HG02885 (cell line): ENCODE measurements around the gene NRG4.
"Not testable (repeated sequence)": the region's sequence is repeated elsewhere in the genome, so short reads cannot be mapped to it uniquely, and the experiment has no call there.

Source experiments
- ATAC-seq: cut with Tn5 transposase; IDR thresholded peaks from one replicate; pipeline ENCODE4 v1.9.1; 2021; ENCODE audit warnings: mild to moderate bottlenecking; ENCODE audit not compliant: unreplicated experiment, poor library complexity

The NRG4 gene

GRCh38 chr15:75928680-75929608, 83.3 kb downstream of the NRG4 start:
- no peak for ATAC-seq

DNA sequence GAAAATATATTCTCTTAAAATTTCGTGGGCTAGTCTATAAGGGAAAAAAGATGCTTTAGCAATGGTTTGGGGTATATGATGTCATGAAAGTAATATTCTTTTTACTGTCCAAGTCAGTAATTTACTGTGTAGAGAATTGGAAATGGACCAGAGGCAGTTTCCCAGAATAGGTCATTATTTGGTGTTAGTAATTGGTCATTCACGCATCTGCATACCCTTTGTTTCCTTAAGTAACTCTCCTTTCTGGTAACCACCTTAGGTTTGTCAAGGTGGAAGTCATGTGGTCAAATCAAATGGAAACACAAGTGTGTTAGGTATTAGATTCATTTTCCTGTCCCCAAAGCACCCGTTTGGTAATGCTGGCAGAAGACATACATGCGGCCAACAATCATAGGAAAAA, 84.6 kb downstream of the NRG4 start:
- no peak for ATAC-seq

DNA sequence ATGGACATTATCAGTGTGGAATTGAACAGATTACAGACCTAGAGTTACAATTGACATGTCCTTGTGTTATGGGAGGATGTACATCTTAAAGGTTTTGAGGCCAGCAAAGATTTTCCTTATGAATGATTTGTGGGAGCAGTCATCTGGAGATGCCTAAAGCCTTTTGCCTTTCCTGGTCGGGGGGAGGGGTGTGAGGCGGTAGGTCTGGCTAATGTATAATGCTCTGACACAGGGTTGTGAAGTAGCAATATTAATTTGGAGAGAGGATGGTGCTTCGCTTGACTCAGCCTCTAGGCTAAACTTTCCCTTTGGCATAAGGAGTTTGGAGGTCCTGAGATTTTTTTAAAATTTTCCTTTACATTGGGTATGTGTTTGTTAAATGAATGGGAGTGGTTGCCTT, 85.3 kb downstream of the NRG4 start:
- no peak for ATAC-seq

- ATAC-seq, result no peak
These were observed 86.8 kb downstream of the NRG4 start for GRCh38 chr15:75925440-75925839.

DNA sequence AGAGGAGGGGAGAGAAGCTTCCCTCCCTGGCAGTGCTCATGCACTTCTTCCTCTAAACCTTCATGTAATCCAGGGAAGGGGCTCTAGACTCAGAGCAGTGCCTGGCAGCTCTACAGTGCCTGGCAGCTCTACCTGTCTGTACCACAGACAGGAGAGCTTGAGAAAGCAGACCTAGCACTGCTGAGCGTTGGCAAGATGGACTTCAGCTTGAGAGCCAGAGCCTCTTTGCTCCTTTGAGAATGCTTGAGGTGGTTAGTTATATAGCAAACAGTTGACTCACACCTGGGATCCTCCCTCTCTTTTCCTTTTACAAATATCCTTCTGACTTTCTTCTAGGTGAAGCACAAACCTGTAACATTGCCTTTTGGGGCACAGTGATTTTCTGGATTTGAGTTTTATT, 87.6 kb downstream of the NRG4 start:
- ATAC-seq, result no peak

DNA sequence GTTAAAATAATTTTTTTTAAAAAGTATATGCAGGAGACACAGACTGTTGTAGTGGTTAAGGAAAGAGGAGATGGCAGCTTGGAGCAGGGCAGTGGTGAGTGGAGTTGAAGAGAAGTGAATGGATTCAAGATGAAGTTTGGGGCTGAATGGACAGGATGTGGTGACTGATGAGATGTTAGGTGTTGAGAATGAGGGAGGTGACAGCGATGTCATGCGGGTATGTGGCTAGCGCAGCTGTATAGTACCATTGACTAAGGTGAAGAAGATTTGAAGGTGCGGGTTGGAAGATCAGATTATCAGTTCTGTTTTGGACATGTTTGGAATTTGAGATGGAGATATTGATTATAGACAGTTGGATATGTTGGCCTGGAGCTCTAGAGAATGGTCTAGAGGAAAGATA, 88.5 kb downstream of the NRG4 start:
- no peak for ATAC-seq

DNA sequence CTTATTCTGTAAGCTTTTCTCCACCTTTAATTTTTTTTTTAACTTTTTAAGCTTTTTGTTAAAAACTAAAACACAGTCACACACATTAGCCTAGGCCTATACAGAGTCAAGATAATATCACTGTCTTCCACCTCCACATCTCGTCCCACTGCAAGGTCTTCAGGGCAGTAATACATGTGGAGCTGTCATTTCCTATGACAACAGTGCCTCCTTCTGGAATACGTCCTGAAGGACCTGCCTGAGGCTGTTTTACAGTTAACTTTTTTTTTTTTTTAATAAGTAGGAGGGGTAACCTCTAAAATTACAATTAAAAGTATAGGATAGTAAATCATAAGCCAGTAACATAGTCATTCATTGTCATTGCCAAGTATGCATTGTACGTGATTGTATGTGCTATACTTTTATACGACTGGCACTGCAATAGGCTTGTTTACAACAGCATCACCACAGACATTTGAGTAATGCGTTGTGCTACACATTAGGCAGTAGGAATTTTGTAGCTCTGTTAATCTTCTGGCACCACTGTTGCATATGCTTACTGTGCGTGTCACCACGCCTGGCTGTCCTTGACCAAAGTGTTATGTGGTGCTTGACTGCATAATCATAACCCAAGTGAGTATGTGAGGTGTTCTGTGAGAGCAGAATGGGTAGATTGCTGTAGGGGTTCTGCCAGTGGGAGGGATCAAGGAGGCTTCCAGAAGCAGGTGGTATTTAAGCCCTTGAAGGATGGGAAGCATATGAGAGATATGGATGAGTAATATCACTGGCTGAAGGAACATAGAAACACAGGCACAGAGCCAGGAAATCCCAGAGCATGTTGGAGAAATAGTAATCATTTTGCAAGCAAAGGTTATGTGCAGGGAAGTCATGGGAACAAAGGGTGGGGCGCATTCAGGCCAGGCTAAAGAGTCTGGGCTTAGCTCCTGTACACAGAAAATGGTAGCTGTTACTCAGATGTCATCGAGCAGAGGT, 90.2 kb downstream of the NRG4 start:
- ATAC-seq, result no peak

DNA sequence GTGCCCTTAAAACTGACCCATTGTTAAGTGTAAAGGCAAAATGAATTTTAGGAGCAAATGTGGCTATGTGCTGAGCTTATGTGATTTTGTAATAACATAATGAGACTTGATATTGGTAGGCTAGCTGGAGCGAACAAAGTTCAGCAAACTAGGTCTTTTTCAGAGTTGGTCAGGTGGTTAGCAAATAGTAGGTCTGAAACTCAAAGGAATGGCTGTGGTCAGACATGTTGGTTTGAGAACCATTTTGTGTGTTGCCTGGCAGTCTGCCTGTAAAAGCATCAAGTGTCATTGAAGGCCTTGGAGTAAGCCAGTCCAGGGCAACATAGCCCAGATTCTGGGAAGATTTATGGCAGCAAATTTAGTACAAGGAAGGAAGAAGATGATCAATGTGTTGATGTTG, 92.1 kb downstream of the NRG4 start:
- no peak for ATAC-seq

DNA sequence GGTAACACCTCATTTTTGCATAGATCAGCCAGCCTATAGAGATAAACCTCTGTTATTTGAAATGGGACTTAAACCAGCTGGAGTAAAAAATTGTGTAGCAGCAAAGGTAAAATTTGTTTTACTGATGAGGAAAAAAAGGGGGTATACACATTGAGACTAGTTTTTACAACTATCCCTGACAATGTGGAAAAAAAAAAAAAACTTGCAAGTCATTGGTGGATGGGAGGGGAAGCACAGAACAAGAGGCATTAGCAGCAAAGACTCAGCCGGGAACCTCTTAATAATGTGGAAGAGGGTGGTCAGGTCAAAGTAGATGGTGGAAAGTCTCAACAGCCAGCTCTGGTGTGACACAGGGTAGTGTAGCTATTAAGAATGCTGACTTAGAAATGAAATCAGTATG, 94.1 kb downstream of the NRG4 start:
- no peak for ATAC-seq

- no peak for ATAC-seq
These were observed 95.2 kb downstream of the NRG4 start for GRCh38 chr15:75916978-75917377.

DNA sequence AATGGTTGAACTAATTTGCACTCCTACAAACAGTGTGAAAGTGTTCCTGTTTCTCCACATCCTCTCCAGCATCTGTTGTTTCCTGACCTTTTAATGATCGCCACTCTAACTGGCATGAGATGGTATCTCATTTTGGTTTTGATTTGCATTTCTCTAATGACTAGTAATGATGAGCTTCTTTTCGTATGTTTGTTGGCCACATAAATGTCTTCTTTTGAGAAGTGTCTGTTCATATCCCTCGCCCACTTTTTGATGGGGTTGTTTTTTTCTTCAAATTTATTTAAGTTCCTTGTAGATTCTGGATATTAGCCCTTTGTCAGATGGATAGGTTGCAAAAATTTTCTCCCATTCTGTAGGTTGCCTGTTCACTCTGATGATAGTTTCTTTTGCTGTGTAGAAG, 101.9 kb downstream of the NRG4 start:
- not testable (repeated sequence) for ATAC-seq

GRCh38 chr15:75905231-75905630, 107.0 kb downstream of the NRG4 start:
- no peak for ATAC-seq

GRCh38 chr15:75903331-75904239, 108.6 kb downstream of the NRG4 start, which contains the start of gene FBXO22:
Gene FBXO22, plus strand, starts transcription at chr15:75903878. Its CDS starts 86 bp downstream, at chr15:75903964.
- peak; percentile 94 for ATAC-seq

GRCh38 chr15:75902129-75902557, 110.1 kb downstream of the NRG4 start:
- no peak for ATAC-seq

DNA sequence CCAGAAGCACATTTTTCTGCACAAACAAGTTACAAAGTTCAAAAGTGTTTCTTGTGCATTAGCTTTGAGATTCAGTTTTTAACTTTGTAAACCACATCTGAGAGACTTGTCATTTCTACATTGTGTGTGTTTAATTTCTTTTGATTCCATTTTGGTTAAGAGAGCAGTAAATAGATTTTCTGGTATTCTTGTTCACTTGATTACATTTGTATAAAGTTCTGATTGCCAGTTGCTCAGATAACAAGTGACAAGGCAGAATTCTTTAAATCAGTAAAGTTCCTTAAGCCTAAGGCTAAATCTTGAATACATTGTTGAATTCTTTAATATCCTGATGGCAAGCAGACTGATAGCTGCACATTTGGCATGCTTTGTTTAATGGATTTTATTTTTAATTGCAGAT, 111.6 kb downstream of the NRG4 start:
- ATAC-seq, result no peak

- no peak for ATAC-seq
These were observed 116.5 kb downstream of the NRG4 start for GRCh38 chr15:75895731-75896130.

GRCh38 chr15:75891895-75892294, 120.3 kb downstream of the NRG4 start:
- ATAC-seq, result no peak
